Keratinocyte (primary cell): ENCODE measurements around the gene SIK2. TPM values are rescaled to one million over a fixed set of nuclear protein-coding genes. Genes with fewer than 3 reads are reported as not detected.

Source experiments
- DNase-seq: peaks from one replicate; pipeline ENCODE4 v3.0.0-alpha.2; 2011; ENCODE audit warnings: low read depth, missing footprints, low spot score
- FAIRE-seq: peaks from 2 replicates; lab custom pipeline; 2011; peaks lifted over from hg19 to GRCh38; lab: Jason Lieb, UNC
- H2AFZ ChIP-seq: 2 replicates; pipeline ENCODE4 v1.6.0; 2012; ENCODE audit warnings: low read length, control low read depth, inconsistent platforms; ENCODE audit not compliant: control insufficient read depth
- H3K27ac ChIP-seq: 2 replicates; pipeline ENCODE4 v1.5.1; 2011; ENCODE audit warnings: low read length; ENCODE audit not compliant: control insufficient read depth, insufficient read depth
- H3K27me3 ChIP-seq: 3 replicates; pipeline ENCODE4 v1.6.0; 2011; ENCODE audit warnings: low read length; ENCODE audit not compliant: control insufficient read depth, insufficient read depth; ENCODE audit errors: extremely low read depth
- H3K36me3 ChIP-seq, 2 experiments: 2 replicates in 1 of 2; 3 replicates in 1 of 2; pipeline ENCODE4 v1.5.1; 2011; ENCODE audit warnings: low read length in 2 of 2, mild to moderate bottlenecking in 1 of 2; ENCODE audit not compliant: control insufficient read depth in 2 of 2, insufficient read depth in 2 of 2; ENCODE audit errors: extremely low read depth in 1 of 2
- H3K4me1 ChIP-seq: 3 replicates; pipeline ENCODE4 v1.5.1; 2011; ENCODE audit warnings: low read length; ENCODE audit not compliant: control insufficient read depth, insufficient read depth; ENCODE audit errors: extremely low read depth
- H3K4me2 ChIP-seq: 3 replicates; pipeline ENCODE4 v1.6.0; 2011; ENCODE audit warnings: low read depth, low read length; ENCODE audit not compliant: control insufficient read depth, insufficient read depth; ENCODE audit errors: extremely low read depth
- H3K4me3 ChIP-seq, 3 experiments: fragments of 200-600 bp in 1 of 3; sonication (generic) in 1 of 3; 2 replicates in 2 of 3; 3 replicates in 1 of 3; pipeline ENCODE4 v1.5.1; 2011 to 2016; ENCODE audit warnings: low read length in 3 of 3, mild to moderate bottlenecking in 3 of 3, control low read depth in 2 of 3, inconsistent platforms in 1 of 3, low read depth in 1 of 3, mixed read lengths in 1 of 3, mixed run types in 1 of 3, moderate library complexity in 1 of 3; ENCODE audit not compliant: control insufficient read depth in 2 of 3, insufficient read depth in 2 of 3; ENCODE audit errors: extremely low read depth in 1 of 3
- H3K79me2 ChIP-seq: 2 replicates; pipeline ENCODE4 v1.6.0; 2012; ENCODE audit warnings: low read length; ENCODE audit not compliant: control insufficient read depth, insufficient read depth
- H3K9ac ChIP-seq: 3 replicates; pipeline ENCODE4 v1.6.0; 2011; ENCODE audit warnings: low read length; ENCODE audit not compliant: control insufficient read depth, insufficient read depth; ENCODE audit errors: extremely low read depth
- H3K9me1 ChIP-seq: 3 replicates; pipeline ENCODE4 v1.6.0; 2011; ENCODE audit warnings: low read length; ENCODE audit not compliant: control insufficient read depth, insufficient read depth; ENCODE audit errors: extremely low read depth
- H3K9me3 ChIP-seq: 2 replicates; pipeline ENCODE4 v1.5.1; 2012; ENCODE audit warnings: low read depth, low read length; ENCODE audit not compliant: control insufficient read depth
- H4K20me1 ChIP-seq: 3 replicates; pipeline ENCODE4 v1.6.0; 2011; ENCODE audit warnings: low read length; ENCODE audit not compliant: control insufficient read depth, insufficient read depth; ENCODE audit errors: extremely low read depth
- CTCF ChIP-seq, 3 experiments: IDR thresholded peaks in 1 of 3; conservative IDR thresholded peaks in 1 of 3; optimal IDR thresholded peaks in 1 of 3; 2 replicates in 2 of 3; 3 replicates in 1 of 3; pipeline versions ENCODE3 to v1.5.1; 2011; ENCODE audit warnings: low read length in 3 of 3, mild to moderate bottlenecking in 3 of 3, moderate library complexity in 2 of 3, control low read depth in 1 of 3, inconsistent platforms in 1 of 3; ENCODE audit not compliant: insufficient read depth in 2 of 3; ENCODE audit errors: extremely low read depth in 1 of 3
- EZH2 ChIP-seq: IDR thresholded peaks from one replicate; pipeline ENCODE4 v1.6.1; 2012; ENCODE audit warnings: inconsistent platforms, mild to moderate bottlenecking, low read length, moderate library complexity
- dilution Hi-C: fragments of 300-500 bp; cut with MboI; formaldehyde crosslinking; loops from one replicate; pipeline ENCODE4 v1.7.0; 2020; ENCODE audit warnings: low sequenced_read_pairs; ENCODE audit not compliant: extremely low pct_ligation_motif_present
- polyA plus RNA-seq, 5 experiments: library from polyadenylated mRNA; depleted of rRNA in 3 of 5; stranded (reverse) in 3 of 5; stranded (forward) in 1 of 5; unstranded in 1 of 5; fragments of >200 nt; gene quantifications; 1 replicate in 1 of 5; 2 replicates in 3 of 5; 3 replicates in 1 of 5; pipeline versions ENCODE4 v1.2.1 to v1.2.3, GENCODE V29; 2011 to 2012; ENCODE audit warnings: missing spikeins in 2 of 5, low read depth in 1 of 5, low replicate concordance in 1 of 5

Gene SIK2
- polyA plus RNA-seq, 1 donor (not counting 4 experiments of a cell fraction or from before 2014, with no cell fraction given) = 10.0 TPM

- Histone ChIP-seq H2AFZ (no peak overlapping the region), H3K79me2 (peaks cover 6% of the 10 kb centered on the region), H3K27ac (no peak overlapping the region), H3K4me1 (peaks cover 6% of the 10 kb centered on the region), H3K27me3 (no peaks in the 10 kb centered on the region), H3K36me3 (no peaks in the 10 kb centered on the region), H3K4me3 (no peak overlapping the region), H3K9me1 (no peaks in the 10 kb centered on the region), H3K9me3 (no peaks in the 10 kb centered on the region), H3K4me2 (no peak overlapping the region), H4K20me1 (no peaks in the 10 kb centered on the region), H3K9ac (no peak overlapping the region)
- no peak for FAIRE-seq
- no peak for DNase-seq
- dilution Hi-C loops = no loop called here
- TF ChIP-seq CTCF (optimal IDR thresholded peaks at IDR 0.05 in 1 of 3, IDR thresholded peaks at IDR 0.05 in 1 of 3, conservative IDR thresholded peaks at IDR 0.05 in 1 of 3; ENCODE audit: extremely low read depth in 1 of 3, insufficient read depth in 2 of 3, low read length in 3 of 3) (no peak), EZH2 (no peak)
Measured at GRCh38 chr11:111598148-111598547, 4.1 kb upstream of the SIK2 start.

- Histone ChIP-seq H3K4me3 (no peak overlapping the region), H3K79me2 (peaks cover 10% of the 10 kb centered on the region), H3K27ac (no peak overlapping the region), H3K9ac (no peak overlapping the region), H3K4me1 (peaks cover 6% of the 10 kb centered on the region), H4K20me1 (no peaks in the 10 kb centered on the region), H3K4me2 (no peak overlapping the region), H2AFZ (no peak overlapping the region), H3K36me3 (no peaks in the 10 kb centered on the region), H3K27me3 (no peaks in the 10 kb centered on the region), H3K9me1 (no peaks in the 10 kb centered on the region), H3K9me3 (no peaks in the 10 kb centered on the region)
- dilution Hi-C loops = no loop called here
- TF ChIP-seq CTCF (optimal IDR thresholded peaks at IDR 0.05 in 1 of 3, IDR thresholded peaks at IDR 0.05 in 1 of 3, conservative IDR thresholded peaks at IDR 0.05 in 1 of 3; ENCODE audit: extremely low read depth in 1 of 3, insufficient read depth in 2 of 3, low read length in 3 of 3) (no peak), EZH2 (no peak)
- DNase-seq = no peak
- FAIRE-seq = no peak
Measured at GRCh38 chr11:111598559-111598958, 3.7 kb upstream of the SIK2 start.
